Activated T-cell treated with anti-CD3 and anti-CD28 coated beads, Interleukin-2, amount 50 U/mL, for 48 hours (primary cell): ENCODE data around the gene ARMH4.

Experiments
- DNase-seq, 2 experiments: peaks; one replicate each; pipeline ENCODE4 v3.0.0-alpha.2; 2020

ARMH4 gene

DNA sequence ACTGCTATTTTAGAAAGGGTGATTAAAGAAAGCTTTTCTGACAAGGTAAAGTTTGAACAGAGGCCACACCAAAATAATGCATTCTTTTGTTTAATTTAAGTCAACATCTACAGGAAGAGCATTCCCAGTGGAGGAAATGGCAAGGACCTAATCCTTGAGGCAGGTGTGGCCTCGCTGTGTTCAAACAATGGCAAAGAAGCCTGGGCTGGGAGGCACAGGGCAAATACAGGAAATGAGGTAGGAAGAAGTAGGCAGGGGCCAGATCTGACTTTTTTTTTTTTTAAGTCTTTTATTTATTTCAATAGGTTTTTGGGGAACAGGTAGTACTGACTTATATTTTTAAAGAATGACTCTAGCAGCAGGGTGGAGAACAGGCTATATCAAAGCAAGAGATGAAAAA lies 53.5 kb downstream of the ARMH4 start:
- DNase-seq, result no peak

DNA sequence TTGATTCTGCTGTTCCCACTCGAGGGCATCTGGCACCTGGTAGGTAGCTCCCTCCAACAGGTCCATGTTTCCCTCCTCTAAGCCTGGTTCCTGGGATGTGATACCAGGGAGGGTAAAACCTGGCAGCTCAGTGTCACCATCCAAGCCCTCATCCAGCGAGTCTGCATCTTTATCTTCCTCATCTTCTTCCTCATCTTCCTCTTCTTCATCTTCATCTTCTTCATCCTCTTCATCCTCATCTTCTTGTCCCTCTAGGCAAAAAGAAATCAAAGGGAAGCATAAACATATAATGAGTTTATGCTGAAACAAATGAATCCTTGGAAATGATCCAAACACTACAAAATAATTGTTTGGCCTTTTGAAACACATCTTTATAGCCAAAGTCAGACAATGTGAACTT lies 55.3 kb downstream of the ARMH4 start:
- DNase-seq, result no peak

DNA sequence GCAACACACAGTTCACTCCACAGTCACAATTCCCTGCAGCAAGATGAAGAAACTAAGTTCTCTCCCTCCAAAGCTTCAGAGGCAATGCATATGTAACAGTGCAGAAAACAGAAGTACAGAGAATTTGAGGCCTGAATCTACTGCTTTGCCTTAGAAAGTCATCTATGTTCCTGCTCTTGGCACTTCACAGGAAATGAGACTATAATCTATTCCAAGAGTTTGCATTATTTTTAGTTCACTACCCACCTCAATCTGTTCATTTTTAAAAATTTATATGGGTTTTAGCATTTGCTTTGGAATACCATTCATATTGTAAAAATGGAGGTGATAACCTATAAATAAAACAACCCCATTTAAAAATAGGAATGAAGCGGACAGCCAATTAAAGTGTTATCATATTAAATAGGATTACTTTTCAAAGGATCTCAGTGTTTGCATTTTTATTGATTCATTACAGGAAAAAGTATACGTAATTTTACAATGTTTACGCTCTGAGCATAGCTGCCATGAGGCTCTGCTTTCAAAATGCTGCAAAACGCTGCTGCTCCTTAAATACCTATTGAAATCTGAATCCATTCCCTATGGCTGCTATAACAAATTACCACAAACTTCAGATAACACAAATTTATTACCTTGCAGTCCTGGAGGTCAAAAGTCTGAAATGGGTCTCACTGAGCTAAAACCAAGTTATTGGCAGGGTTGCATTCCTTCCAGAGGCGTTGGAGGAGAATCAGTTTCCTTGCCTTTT lies 60.0 kb downstream of the ARMH4 start:
- no peak for DNase-seq

DNA sequence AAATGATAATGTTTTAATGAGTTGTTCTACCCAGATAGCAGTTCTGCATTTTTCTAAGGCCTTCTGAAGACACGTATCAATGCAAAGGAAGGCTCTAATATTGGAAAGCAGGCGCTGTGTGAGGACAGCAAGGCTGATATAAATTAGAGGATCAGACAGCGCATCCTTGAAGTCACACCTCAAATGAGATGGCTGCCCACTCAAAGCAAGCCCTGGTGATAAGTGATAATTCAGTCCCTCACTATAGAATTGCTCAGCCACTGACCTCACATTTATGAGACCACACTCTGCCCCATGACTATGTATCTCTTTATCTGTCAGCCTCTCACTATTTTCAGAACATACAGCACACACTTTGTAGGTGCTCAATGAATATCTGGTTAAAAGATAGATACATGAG lies 62.4 kb downstream of the ARMH4 start:
- no peak for DNase-seq

DNA sequence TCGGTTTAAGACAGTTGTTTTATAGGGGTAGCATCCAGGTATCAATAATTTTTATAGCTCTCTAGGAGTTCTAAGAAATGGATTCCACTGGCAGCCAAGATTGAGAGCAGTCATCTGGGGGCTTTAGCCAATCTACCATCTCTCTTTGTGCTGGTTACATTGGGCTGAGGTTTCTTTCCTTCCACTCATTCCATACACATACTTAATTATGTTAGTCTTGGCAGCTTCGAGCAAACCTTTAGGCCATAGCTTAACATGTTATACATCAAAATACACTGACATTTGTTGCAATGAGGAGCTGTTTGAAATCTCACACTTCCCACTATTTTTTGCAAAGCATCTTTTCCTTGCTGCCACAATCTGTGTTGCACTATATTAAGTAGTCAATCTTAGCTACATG lies 63.1 kb downstream of the ARMH4 start:
- no peak for DNase-seq

- no peak for DNase-seq
Measured at GRCh38 chr14:58085877-58086276, 66.1 kb downstream of the ARMH4 start.

GRCh38 chr14:58082491-58083098 lies 69.4 kb downstream of the ARMH4 start:
- no peak for DNase-seq

DNA sequence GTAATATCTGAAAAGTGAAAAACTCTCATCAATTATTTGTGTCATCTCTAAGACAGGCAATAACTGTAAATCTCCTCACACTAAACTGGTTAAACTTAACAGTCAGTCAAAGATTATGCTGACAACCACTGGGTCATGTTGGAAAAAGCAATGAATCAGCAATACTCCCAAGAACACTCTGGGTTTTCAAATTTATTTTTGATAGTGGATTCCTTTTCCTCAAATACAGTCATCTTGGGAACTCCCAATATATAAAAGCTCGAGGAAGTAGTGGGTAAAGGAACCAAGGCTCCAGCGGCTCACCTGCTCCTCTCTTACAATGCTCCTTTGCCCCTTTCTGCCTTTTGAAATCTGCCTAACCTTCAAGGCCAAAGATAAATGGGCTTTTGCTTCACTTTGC lies 70.0 kb downstream of the ARMH4 start:
- DNase-seq, result no peak

DNA sequence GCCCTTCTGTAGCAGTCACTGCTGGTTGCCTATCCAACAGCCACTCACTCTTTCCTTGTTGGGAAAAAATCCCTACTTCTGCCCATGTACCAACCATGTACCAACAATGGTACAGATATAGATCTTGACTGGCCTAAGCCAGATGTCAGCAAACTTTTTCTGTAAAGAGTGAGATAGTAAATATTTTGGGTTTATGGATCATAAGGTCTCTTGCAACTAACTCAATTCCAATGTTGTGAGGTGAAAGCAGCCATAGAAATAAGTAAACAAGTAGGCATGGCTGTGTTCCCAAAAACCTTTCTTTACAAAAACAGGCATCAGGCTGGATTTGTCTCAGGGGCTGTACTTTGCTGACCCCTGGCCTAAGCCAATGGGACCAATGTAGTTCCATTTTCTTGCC lies 73.5 kb downstream of the ARMH4 start:
- DNase-seq, result no peak

- DNase-seq, result no peak
Measured at GRCh38 chr14:58078068-58078467, 73.9 kb downstream of the ARMH4 start.

DNA sequence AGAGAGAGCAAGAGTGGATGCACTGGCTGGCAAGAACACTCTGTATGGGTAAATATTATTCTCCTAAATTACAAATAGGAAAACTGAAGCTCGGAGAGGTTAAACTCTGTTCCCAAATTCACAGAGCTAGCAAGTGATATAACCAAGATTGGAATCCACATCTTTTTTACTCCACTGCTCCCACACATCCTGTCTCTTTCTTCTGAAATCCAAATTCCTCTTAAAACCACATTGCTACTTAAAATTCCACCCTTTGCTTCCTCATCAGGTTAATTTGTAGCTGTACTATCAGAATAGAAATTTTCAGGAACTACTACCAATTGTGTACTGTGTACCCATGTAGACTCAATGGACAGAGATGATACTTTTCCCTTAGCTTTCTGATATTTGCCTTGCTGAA lies 74.4 kb downstream of the ARMH4 start:
- DNase-seq, result no peak

DNA sequence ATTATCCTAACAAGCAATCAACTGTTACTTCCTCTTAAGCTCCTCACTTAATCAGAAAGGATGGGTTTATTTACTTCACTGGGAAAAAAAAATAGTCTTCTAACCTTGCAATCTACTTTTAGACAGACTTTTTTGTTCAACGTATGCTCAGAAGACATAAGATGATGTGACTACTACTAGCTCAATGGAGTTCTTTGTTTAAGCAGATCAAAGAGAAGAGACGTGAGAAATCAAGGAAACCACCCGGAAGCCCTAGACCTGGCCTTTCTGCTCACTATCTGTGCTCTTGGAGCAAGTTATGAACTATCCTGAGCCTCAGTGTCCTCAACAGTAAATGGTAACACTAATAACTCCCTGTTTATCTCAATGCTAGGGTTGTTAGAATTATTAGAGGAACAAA lies 78.5 kb downstream of the ARMH4 start:
- DNase-seq, result no peak

DNA sequence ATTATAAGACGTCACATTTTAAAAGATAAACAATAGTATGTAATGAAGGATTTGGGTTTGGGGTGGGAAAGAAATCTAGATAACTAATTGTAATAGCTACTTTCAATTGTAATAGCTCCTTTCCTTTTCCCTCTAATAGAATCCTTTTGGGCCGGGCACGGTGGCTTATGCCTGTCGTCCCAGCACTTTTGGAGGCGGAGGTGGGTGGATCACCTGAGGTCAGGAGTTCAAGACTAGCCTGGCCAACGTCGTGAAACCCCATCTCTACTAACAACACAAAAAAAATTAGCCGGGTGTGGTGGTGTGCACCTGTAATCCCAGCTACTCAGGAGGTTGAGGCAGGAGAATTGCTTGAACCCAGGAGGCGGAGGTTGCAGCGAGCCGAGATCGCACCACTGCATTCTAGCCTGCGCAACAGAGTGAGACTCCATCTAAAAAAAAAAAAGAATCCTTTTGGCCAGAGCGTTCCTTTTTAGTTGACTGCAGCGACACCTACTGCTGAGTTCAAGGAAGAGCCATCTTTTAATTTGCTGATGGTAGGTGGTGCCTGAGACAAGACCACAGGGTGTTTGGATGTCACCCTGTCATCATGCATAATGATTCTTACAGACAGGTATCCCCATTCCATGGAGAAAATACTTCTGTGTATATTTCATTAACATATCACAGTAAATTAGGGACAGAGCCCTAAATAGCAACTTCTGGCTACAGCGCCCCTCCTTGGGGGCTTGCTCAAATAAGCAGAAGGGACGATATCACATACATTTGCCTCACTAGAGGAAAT lies 79.5 kb downstream of the ARMH4 start:
- DNase-seq, result peak; percentile 36 to 51

DNA sequence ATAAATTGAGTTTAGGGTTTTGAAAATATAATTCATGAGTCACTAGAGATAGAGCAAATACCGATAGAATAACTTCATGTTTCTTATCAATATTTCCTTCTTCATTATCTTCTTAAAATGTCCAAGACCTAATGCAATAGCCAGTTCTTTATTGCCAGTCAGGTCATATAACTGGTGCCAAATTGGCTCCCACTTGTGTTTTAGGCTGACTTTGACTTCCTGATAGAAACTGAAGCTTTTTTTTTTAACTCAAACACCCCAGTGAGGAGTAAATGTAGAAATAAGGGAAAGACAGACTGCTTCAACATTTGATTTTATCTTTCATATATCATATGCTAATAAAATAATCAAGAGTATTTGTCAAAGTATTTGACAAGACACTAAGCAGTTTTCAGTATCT lies 80.7 kb downstream of the ARMH4 start:
- DNase-seq, result no peak

DNA sequence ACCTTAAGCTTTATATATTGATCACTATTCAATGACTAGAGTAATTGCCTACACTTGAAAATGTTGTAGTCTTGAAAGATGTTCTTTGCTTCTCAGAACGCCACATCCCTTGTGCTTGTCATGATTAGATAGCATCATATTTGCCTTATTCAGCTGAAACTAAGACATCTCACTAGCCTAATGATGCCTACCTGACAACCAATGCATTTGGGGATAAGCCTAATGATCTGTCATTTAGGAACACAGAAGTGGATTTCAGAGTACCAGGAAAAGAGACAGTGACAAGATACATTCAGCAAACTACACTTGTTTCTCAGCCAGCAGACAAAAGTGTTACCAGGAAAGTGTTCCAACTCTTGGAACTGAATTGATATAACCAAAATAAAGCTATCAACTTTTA lies 83.7 kb downstream of the ARMH4 start:
- no peak for DNase-seq

DNA sequence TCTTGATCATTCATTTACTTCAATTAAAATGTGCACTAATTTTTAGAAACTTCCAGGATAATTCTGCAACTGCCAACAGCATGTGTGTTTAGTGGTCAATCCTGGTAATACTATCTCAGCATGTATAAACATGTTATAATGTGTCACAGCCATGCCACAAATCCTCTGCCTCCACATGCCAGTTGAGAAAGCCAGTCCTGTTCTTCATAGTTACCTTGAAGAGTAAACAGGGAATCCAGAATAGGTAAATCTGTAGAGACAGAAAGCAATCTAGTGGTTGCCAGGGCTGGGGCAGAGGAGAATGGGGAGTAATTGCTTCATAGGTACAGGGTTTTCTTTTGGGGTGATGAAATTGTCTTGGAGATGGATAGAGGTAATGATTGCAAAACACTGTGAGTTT lies 85.9 kb downstream of the ARMH4 start:
- DNase-seq, result no peak

GRCh38 chr14:58061581-58061980 lies 90.4 kb downstream of the ARMH4 start:
- no peak for DNase-seq

DNA sequence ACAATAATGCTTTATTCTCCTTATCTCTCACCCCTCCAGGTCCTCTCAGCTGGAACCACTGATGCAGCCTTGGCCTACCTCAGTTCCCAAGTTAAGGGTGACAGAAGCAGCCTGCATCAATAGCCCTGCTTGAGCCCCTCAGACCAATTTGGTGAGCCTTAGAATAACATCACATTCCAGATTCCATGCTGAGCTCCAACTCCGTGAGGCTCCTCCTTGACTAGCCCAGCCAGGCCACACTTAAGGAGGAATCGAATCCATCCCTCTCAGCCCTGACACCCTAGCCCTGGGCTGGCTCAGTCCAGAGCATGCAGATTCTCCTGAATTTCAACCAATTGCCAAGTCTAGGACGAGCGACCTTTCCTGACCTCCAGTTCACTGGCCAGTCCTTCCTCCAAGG lies 91.1 kb downstream of the ARMH4 start:
- DNase-seq, result no peak

DNA sequence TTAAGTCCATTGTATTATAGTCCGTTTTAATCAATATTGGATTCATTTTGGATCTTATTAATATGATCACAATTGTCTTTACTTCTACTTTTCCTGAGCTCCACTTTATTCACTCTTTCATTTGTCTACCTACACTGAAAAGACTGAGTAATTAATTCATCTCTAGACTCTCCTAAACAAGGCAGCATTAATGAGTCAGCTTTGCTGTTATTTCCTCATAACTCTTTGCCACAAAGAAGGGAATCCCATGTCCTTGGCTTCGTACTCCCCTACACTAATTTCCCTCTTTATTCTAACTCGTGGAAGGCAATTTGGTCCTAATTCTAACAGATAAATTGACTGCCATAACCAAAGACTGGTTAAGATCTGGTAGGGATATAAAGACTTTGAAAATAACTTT lies 91.9 kb downstream of the ARMH4 start:
- DNase-seq, result no peak

GRCh38 chr14:58059126-58059525 lies 92.9 kb downstream of the ARMH4 start:
- DNase-seq, result no peak

DNA sequence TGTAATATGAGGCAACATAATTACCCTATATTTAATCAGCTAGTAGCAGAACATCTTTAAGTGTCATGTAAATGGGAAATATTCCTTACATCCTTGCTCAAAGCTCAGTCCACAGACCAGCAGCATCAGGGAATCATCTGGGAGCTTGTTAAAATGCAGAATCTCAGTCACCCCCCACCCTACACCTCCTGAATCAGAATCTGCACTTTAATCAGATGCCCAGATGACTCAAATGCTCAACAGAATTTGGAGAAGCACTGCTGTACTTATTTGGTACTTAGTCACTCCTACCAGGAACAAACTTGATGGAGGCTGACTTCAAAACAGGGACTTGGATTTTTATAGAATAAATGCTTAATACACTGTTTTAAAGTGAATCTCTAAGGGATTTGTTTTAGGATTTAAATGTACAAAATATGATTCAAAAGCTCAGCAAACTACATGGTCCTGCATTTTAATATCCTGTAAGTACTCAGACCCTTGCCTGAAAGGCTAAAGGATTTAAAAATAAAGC lies 96.5 kb downstream of the ARMH4 start:
- DNase-seq, result no peak

DNA sequence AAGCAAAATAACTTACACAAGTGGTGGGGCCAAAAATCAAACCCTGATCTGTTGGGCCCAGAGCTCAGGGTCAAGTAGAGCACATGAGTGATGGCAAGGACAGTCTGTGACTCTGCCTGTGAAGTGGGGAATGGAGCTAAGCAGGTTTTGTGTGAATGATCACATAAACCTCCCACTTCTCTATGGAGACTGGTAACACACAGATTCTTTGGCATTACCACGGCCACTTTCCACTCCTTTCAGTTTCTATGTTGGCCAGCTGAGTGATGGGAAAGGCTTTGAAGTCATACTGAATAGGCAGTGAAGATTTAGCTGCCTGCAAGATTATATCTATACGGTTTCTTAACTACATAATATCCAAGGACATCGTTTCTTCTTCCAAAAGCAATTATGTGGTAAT lies 97.9 kb downstream of the ARMH4 start:
- DNase-seq, result no peak

GRCh38 chr14:58048219-58048618 lies 103.8 kb downstream of the ARMH4 start:
- DNase-seq, result no peak

DNA sequence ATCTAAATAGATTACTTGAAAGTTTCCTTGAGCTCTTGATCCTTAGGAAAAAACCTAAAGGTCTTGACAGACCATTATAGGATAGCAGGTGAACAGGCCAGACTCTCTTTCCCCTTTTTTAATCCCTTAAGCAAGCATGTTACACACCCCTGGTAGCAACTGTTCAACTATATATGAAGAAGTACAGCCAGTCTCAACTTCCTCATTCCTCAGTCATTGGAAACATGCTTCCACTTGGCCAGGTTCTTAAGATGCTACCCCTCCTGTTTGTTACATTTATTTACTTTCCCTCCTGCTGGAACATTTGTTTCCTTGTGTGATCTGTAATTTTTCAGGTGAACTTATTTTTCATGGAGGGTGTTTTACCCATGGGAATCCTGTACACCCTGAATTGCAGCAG lies 124.1 kb downstream of the ARMH4 start:
- no peak for DNase-seq
